GM23338 (cell line): ENCODE data around the gene RHO.

Experiments
- CREB1 ChIP-seq: fragments of 250-450 bp; sonication (Bioruptor Pico); IDR thresholded peaks from 2 replicates; pipeline ENCODE4 v1.5.0; 2020; ENCODE audit warnings: low read depth, mild to moderate bottlenecking, moderate library complexity
- CTCF ChIP-seq, 2 experiments: fragments of 200-600 bp in 1 of 2; sonication (generic) in 1 of 2; conservative IDR thresholded peaks; 2 replicates each; pipeline versions ENCODE4 v1.5.1 to v1.6.1; 2016 to 2017; ENCODE audit warnings: antibody characterized with exemption in 2 of 2, low read depth in 2 of 2, mild to moderate bottlenecking in 2 of 2, moderate library complexity in 1 of 2
- ETS1 ChIP-seq: IDR thresholded peaks from 2 replicates; pipeline ENCODE4 v1.6.1; 2016; ENCODE audit warnings: antibody characterized with exemption
- EZH2 ChIP-seq: fragments of 200-600 bp; sonication (generic); IDR thresholded peaks from one replicate; pipeline ENCODE4 v1.8.0; 2017; ENCODE audit warnings: antibody characterized with exemption, mild to moderate bottlenecking, low read depth; ENCODE audit not compliant: unreplicated experiment
- EZH2phosphoT487 ChIP-seq: fragments of 200-600 bp; sonication (generic); IDR thresholded peaks from one replicate; pipeline ENCODE4 v1.8.1; 2018; ENCODE audit warnings: antibody characterized with exemption; ENCODE audit not compliant: unreplicated experiment
- NANOG ChIP-seq: IDR thresholded peaks from 2 replicates; pipeline ENCODE4 v1.6.1; 2016; ENCODE audit warnings: antibody characterized with exemption, borderline replicate concordance
- POLR2AphosphoS5 ChIP-seq: IDR thresholded peaks from 2 replicates; pipeline ENCODE4 v1.6.1; 2016; ENCODE audit warnings: antibody characterized with exemption, low read depth
- REST ChIP-seq: IDR thresholded peaks from one replicate; pipeline ENCODE4 v1.6.1; 2018; ENCODE audit warnings: antibody characterized with exemption; ENCODE audit not compliant: unreplicated experiment
- STAT1 ChIP-seq: IDR thresholded peaks from one replicate; pipeline ENCODE4 v1.6.1; 2016; ENCODE audit warnings: antibody characterized with exemption; ENCODE audit not compliant: unreplicated experiment
- ZNF462 ChIP-seq: fragments of 250-450 bp; sonication (Bioruptor Pico); IDR thresholded peaks from 2 replicates; pipeline ENCODE4 v1.5.0; 2020; ENCODE audit warnings: mild to moderate bottlenecking, moderate library complexity

- TF ChIP-seq EZH2phosphoT487 (no peak), CTCF (conservative IDR thresholded peaks at IDR 0.05; ENCODE audit: low read depth in 2 of 2) (no peak), STAT1 (no peak), POLR2AphosphoS5 (no peak), CREB1 (CRISPR knock-in tag) (no peak), EZH2 (no peak), REST (no peak), NANOG (no peak), ZNF462 (no peak), ETS1 (no peak)
Measured at GRCh38 chr3:129500334-129500658, 28.1 kb upstream of the RHO start.
